Bronchial epithelial cell (primary cell): ENCODE data around the gene WNT7B. TPM values are rescaled to one million over a fixed set of nuclear protein-coding genes. Genes with fewer than 3 reads are reported as not detected.

Source experiments
- DNase-seq: peaks from one replicate; pipeline ENCODE4 v3.0.0-alpha.2; 2010; ENCODE audit warnings: low read depth
- FAIRE-seq: peaks from 2 replicates; lab custom pipeline; 2011; peaks lifted over from hg19 to GRCh38; lab: Jason Lieb, UNC
- H3K27me3 ChIP-seq: 2 replicates; pipeline ENCODE4 v1.5.1; 2011; ENCODE audit warnings: low read length; ENCODE audit not compliant: control insufficient read depth, insufficient read depth
- H3K36me3 ChIP-seq: 2 replicates; pipeline ENCODE4 v1.5.1; 2011; ENCODE audit warnings: low read length; ENCODE audit not compliant: control insufficient read depth, insufficient read depth
- H3K4me3 ChIP-seq: 2 replicates; pipeline ENCODE4 v1.5.1; 2011; ENCODE audit warnings: mild to moderate bottlenecking, low read depth, low read length, control low read depth
- CTCF ChIP-seq: IDR thresholded peaks from 2 replicates; pipeline ENCODE4 v1.5.1; 2011; ENCODE audit warnings: mild to moderate bottlenecking, moderate library complexity, low read length, control low read depth, inconsistent platforms; ENCODE audit not compliant: insufficient read depth, severe bottlenecking
- total RNA-seq: library from RNA; depleted of rRNA; stranded (reverse); fragments of >200 nt; gene quantifications from 2 replicates; pipeline ENCODE4 v1.2.1, GENCODE V29; 2014

The WNT7B gene
- total RNA-seq, 1 donor from 2014 or later = 18.2 TPM

- FAIRE-seq (peak; percentile 60), DNase-seq (no peak)
- H3K36me3 ChIP-seq = no peaks in the 10 kb centered on the region
- TF ChIP-seq CTCF = no peak
- H3K27me3 ChIP-seq = no peaks in the 10 kb centered on the region
- H3K4me3 ChIP-seq = no peak overlapping the region
Observed at GRCh38 chr22:45897736-45898135, 79.2 kb downstream of the WNT7B start.

- Histone ChIP-seq H3K4me3 (no peak overlapping the region), H3K27me3 (no peaks in the 10 kb centered on the region), H3K36me3 (no peaks in the 10 kb centered on the region)
- no peak for DNase-seq
- FAIRE-seq = no peak
- no peak for TF ChIP-seq CTCF
Observed at GRCh38 chr22:45896964-45897538, 79.9 kb downstream of the WNT7B start.

GRCh38 chr22:45896153-45896951 is 80.6 kb downstream of the WNT7B start:
- DNase-seq (peak; percentile 87), FAIRE-seq (no peak)
- TF ChIP-seq CTCF = no peak

GRCh38 chr22:45895436-45896152 is 81.4 kb downstream of the WNT7B start:
- Histone ChIP-seq H3K4me3 (no peak overlapping the region), H3K36me3 (no peaks in the 10 kb centered on the region), H3K27me3 (no peaks in the 10 kb centered on the region)
- TF ChIP-seq CTCF = no peak
- FAIRE-seq (peak; percentile 36), DNase-seq (no peak)

More at GRCh38 chr22:45896153-45896951, 80.6 kb downstream of the WNT7B start:
- no peaks in the 10 kb centered on the region for H3K36me3 ChIP-seq
- H3K4me3 ChIP-seq = no peak overlapping the region
- no peaks in the 10 kb centered on the region for H3K27me3 ChIP-seq

GRCh38 chr22:45893516-45893915 is 83.4 kb downstream of the WNT7B start:
- DNase-seq (peak; percentile 51), FAIRE-seq (no peak)
- TF ChIP-seq CTCF = no peak
- H3K4me3 ChIP-seq = no peak overlapping the region
- no peaks in the 10 kb centered on the region for H3K27me3 ChIP-seq
- H3K36me3 ChIP-seq = no peaks in the 10 kb centered on the region
